Neuronal stem cell (in vitro differentiated cells): ENCODE results near the gene LARGE2.

Experiments
- DNase-seq: peaks from one replicate; pipeline ENCODE4 v3.0.0-alpha.2; 2013; ENCODE audit warnings: low spot score
- H2AFZ ChIP-seq: one replicate; pipeline ENCODE4 v1.6.1; 2013; ENCODE audit warnings: mild to moderate bottlenecking, low read length, inconsistent platforms
- H2AK5ac ChIP-seq: 2 replicates; pipeline ENCODE4 v1.6.1; 2013; ENCODE audit warnings: low read depth, mild to moderate bottlenecking, inconsistent platforms, low read length, moderate library complexity, mixed read lengths
- H2BK120ac ChIP-seq: 2 replicates; pipeline ENCODE4 v1.6.1; 2013; ENCODE audit warnings: low read depth, mild to moderate bottlenecking, inconsistent platforms, low read length, moderate library complexity, mixed read lengths
- H2BK12ac ChIP-seq: one replicate; pipeline ENCODE4 v1.6.1; 2013; ENCODE audit warnings: low read length, inconsistent platforms
- H2BK15ac ChIP-seq: 2 replicates; pipeline ENCODE4 v1.6.1; 2013; ENCODE audit warnings: mild to moderate bottlenecking, low read length, inconsistent platforms, mixed read lengths
- H2BK5ac ChIP-seq: one replicate; pipeline ENCODE4 v1.6.1; 2013; ENCODE audit warnings: inconsistent platforms, mild to moderate bottlenecking, low read length, moderate library complexity
- H3K14ac ChIP-seq: one replicate; pipeline ENCODE4 v1.6.1; 2013; ENCODE audit warnings: low read length, inconsistent platforms
- H3K18ac ChIP-seq: 2 replicates; pipeline ENCODE4 v1.6.1; 2013; ENCODE audit warnings: low read length, inconsistent platforms
- H3K23ac ChIP-seq: 2 replicates; pipeline ENCODE4 v1.6.1; 2013; ENCODE audit warnings: low read depth, mild to moderate bottlenecking, mixed read lengths, low read length, inconsistent platforms; ENCODE audit not compliant: poor library complexity
- H3K27ac ChIP-seq: replicated peaks from 3 replicates; pipeline ENCODE4 v1.5.1; 2013; ENCODE audit warnings: low read length, inconsistent platforms
- H3K27me3 ChIP-seq, 3 experiments: 2 replicates each; pipeline ENCODE4 v1.6.1; 2013; ENCODE audit warnings: low read length in 3 of 3, mild to moderate bottlenecking in 2 of 3, inconsistent platforms in 1 of 3, low read depth in 1 of 3, mixed read lengths in 1 of 3, moderate library complexity in 1 of 3; ENCODE audit not compliant: control insufficient read depth in 3 of 3, insufficient read depth in 3 of 3
- H3K36me3 ChIP-seq, 2 donors: replicated peaks in 1 of 2; 2 replicates each; pipeline ENCODE4 v1.6.1; 2013; ENCODE audit warnings: low read length in 2 of 2; ENCODE audit not compliant: control insufficient read depth in 2 of 2, insufficient read depth in 2 of 2
- H3K4ac ChIP-seq: 2 replicates; pipeline ENCODE4 v1.6.1; 2013; ENCODE audit warnings: inconsistent platforms, mild to moderate bottlenecking, low read length, moderate library complexity
- H3K4me1 ChIP-seq, 2 donors: 1 replicate in 1 of 2; 2 replicates in 1 of 2; pipeline ENCODE4 v1.6.1; 2013; ENCODE audit warnings: low read length in 2 of 2, low read depth in 1 of 2; ENCODE audit not compliant: control insufficient read depth in 2 of 2, insufficient read depth in 1 of 2
- H3K4me2 ChIP-seq: one replicate; pipeline ENCODE4 v1.6.1; 2013; ENCODE audit warnings: mild to moderate bottlenecking, low read length, inconsistent platforms; ENCODE audit not compliant: insufficient read depth, poor library complexity, severe bottlenecking
- H3K4me3 ChIP-seq, 2 donors: 2 replicates each; pipeline ENCODE4 v1.5.1; 2013; ENCODE audit warnings: low read length in 2 of 2, mild to moderate bottlenecking in 2 of 2, inconsistent platforms in 1 of 2, moderate library complexity in 1 of 2
- H3K79me1 ChIP-seq: one replicate; pipeline ENCODE4 v1.6.1; 2013; ENCODE audit warnings: low read depth, mild to moderate bottlenecking, inconsistent platforms, low read length, moderate library complexity
- H3K9ac ChIP-seq: one replicate; pipeline ENCODE4 v1.6.1; 2013; ENCODE audit warnings: mild to moderate bottlenecking, low read depth, low read length, inconsistent platforms; ENCODE audit not compliant: poor library complexity
- H3K9me3 ChIP-seq, 2 donors: replicated peaks in 1 of 2; 2 replicates each; pipeline versions ENCODE3 to v1.6.1; 2013; ENCODE audit warnings: low read length in 2 of 2, mild to moderate bottlenecking in 2 of 2, inconsistent platforms in 1 of 2, low read depth in 1 of 2, mixed read lengths in 1 of 2, moderate library complexity in 1 of 2; ENCODE audit not compliant: control insufficient read depth in 2 of 2, insufficient read depth in 1 of 2
- H4K8ac ChIP-seq: one replicate; pipeline ENCODE4 v1.6.1; 2013; ENCODE audit warnings: low read depth, mild to moderate bottlenecking, inconsistent platforms, low read length, moderate library complexity
- H4K91ac ChIP-seq: one replicate; pipeline ENCODE4 v1.6.1; 2013; ENCODE audit warnings: low read length, low read depth, mild to moderate bottlenecking, inconsistent platforms; ENCODE audit not compliant: poor library complexity
- WGBS, 2 donors: extraction: QIAGEN DNeasy Blood & Tissue Kit; methylation state at CpG; one replicate each; pipeline ENCODE4 v1.1.7; 2013; ENCODE audit warnings: missing lambda C conversion rate in 2 of 2, mixed read lengths in 1 of 2; ENCODE audit not compliant: insufficient read length in 2 of 2, insufficient replicate concordance in 1 of 2; ENCODE audit errors: extremely low coverage in 2 of 2; 5-methylcytosine and 5-hydroxymethylcytosine counted together

Gene LARGE2

DNA sequence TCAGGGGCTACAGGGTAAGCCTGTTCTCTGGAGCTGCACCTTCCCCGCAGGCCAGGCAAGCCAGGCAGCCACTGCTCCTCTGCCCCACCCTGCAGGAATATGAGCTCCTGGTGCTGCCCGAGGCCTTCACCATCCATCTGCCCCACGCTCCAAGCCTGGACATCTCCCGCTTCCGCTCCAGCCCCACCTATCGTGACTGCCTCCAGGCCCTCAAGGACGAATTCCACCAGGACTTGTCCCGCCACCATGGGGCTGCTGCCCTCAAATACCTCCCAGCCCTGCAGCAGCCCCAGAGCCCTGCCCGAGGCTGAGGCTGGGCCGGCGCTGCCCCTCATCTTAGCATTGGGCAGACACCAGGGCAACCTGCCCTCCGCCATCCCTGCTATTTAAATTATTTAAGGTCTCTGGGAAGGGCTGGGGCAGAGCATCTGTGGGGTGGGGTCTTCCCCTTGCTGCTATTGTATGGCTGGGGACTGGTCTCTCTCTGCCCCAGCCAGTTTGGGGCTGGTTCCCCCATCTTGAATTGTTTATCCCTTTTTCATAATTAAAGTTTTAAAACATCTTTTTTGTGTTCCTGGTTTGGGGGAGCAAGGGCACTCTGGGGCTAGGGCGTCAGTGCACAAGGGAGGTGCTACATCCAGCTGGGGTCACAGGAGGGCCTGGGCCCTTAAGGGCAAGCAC, 6.2 kb downstream of the LARGE2 start:
- Histone ChIP-seq H2AFZ (no peak overlapping the region), H3K79me1 (peaks cover 7% of the 10 kb centered on the region), H3K36me3 (peaks cover 10 to 25% of the 10 kb centered on the region in 2 donors), H4K8ac (peak overlapping the region; percentile 58), H2BK15ac (no peak overlapping the region), H3K27me3 (peaks cover 0 to 19% (median 3%) of the 10 kb centered on the region in 3 experiments), H3K9ac (no peak overlapping the region), H3K23ac (no peak overlapping the region), H2BK120ac (no peak overlapping the region), H3K18ac (peak overlapping the region; percentile 25), H3K4me3 (no peak overlapping the region), H4K91ac (no peak overlapping the region), H2AK5ac (peak overlapping the region; percentile 78), H3K4me1 (no peaks in the 10 kb centered on the region), H3K27ac (no peak overlapping the region), H2BK12ac (no peak overlapping the region), H3K9me3 (peaks cover 0 to 2% of the 10 kb centered on the region in 2 donors), H2BK5ac (peak overlapping the region; percentile 39), H3K14ac (no peak overlapping the region), H3K4ac (no peak overlapping the region), H3K4me2 (no peak overlapping the region)
- no peak for DNase-seq
- WGBS, 2 donors: no CpG with 5 or more reads among the region's 13 CpGs

DNA sequence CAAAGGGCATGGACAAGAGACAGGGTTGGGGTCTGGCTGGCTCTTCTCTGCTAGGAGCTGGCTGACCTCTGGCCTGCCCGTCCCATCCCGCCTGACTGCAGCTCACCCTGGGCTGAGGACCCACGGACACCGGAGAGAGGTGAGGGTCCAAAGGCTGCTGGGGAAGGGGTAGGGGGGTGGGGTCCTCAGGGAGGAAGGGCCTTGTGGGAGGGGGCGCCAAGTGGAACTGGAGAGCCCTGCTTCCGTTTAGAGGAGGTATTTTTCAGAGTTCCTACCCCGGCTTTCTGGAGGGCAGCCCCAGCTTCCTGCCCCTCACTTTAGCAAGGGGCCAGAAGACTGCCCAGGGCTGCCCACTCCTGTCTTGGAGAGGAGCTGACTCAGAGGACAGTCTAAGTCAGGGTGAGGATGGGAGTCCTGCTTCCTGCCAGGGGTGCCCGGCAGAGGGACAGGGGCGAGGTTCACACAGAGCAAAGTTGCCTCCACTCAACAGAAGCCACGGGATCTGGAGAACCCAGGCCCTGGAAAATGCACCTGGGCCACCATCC, 7.1 kb downstream of the LARGE2 start:
- Histone ChIP-seq H3K79me1 (peaks cover 7% of the 10 kb centered on the region), H3K23ac (no peak overlapping the region), H2BK120ac (no peak overlapping the region), H3K4me2 (no peak overlapping the region), H3K18ac (no peak overlapping the region), H3K4me3 (no peak overlapping the region), H4K8ac (no peak overlapping the region), H3K36me3 (peaks cover 15 to 34% of the 10 kb centered on the region in 2 donors), H3K4ac (no peak overlapping the region), H3K9ac (no peak overlapping the region), H2AFZ (no peak overlapping the region), H2AK5ac (no peak overlapping the region), H4K91ac (no peak overlapping the region), H2BK15ac (no peak overlapping the region), H3K27ac (no peak overlapping the region), H3K27me3 (peaks cover 0 to 11% (median 0%) of the 10 kb centered on the region in 3 experiments), H2BK5ac (no peak overlapping the region), H3K4me1 (no peaks in the 10 kb centered on the region), H3K14ac (no peak overlapping the region), H2BK12ac (no peak overlapping the region), H3K9me3 (peaks cover 0 to 2% of the 10 kb centered on the region in 2 donors)
- no peak for DNase-seq
- no CpG with 5 or more reads among the region's 10 CpGs for WGBS, 2 donors

DNA sequence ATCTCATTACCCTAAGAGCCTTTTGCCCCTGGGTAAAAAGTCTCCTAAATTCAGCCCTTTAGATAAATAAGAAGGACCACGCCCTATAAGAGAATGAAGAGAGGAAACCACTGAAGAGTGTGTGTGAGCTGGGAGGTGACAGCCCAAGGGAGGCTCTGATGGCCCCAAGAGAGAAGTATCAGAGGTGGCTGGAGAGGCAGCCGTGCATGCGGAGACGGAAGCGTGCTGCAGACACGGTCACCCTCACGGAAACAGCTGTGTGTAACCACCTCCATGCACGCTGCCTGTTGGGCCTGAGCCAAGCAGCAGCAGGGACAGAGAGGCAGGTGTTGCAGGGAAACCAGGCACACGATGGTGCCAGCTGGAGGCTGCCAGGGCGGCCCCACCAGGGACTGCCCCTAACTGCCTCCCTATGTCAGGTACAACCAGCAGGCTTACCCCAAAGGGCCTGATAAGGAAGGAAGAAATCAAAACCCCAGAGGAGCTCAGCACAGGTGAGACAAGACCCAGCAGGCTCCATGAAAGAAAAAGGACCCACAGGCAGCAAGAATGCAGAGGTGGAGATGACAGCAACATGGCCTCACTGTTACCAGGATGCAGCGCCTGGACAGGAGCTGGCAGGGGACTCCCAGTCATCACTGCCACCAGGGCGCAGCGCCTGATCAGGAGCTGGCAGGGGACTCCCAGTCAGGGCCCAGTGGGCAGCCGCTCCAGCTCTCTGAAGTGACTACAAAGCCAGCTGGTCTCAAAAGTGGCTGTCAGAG, 7.8 kb downstream of the LARGE2 start:
- Histone ChIP-seq H3K27me3 (peaks cover 0 to 5% (median 0%) of the 10 kb centered on the region in 3 experiments), H3K27ac (no peak overlapping the region), H2AK5ac (no peak overlapping the region), H3K4me3 (no peak overlapping the region), H3K36me3 (peaks cover 21 to 40% of the 10 kb centered on the region in 2 donors), H2BK5ac (peak overlapping the region; percentile 78), H2BK12ac (no peak overlapping the region), H3K18ac (peak overlapping the region; percentile 27), H4K8ac (peak overlapping the region; percentile 31), H2AFZ (no peak overlapping the region), H3K4me2 (no peak overlapping the region), H3K14ac (no peak overlapping the region), H3K4ac (no peak overlapping the region), H3K23ac (peak overlapping the region; percentile 92), H3K9me3 (peaks cover 0 to 2% of the 10 kb centered on the region in 2 donors), H2BK120ac (no peak overlapping the region), H4K91ac (no peak overlapping the region), H3K4me1 (no peaks in the 10 kb centered on the region), H3K9ac (no peak overlapping the region), H3K79me1 (peaks cover 7% of the 10 kb centered on the region), H2BK15ac (no peak overlapping the region)
- WGBS, 2 donors: no CpG with 5 or more reads among the region's 14 CpGs
- DNase-seq: no peak
